Activated T-helper 1 cell treated with Interleukin-2 at 50 U/mL for 16 hours (primary cell): Measurements from ENCODE around the gene PPP1R37.
"Not testable (repeated sequence)": the region's sequence is repeated elsewhere in the genome, so short reads cannot be mapped to it uniquely, and the experiment has no call there.

Experiments used
- DNase-seq: peaks from one replicate; pipeline ENCODE4 v3.0.0-alpha.2; 2020; ENCODE audit warnings: low read depth

The PPP1R37 gene

GRCh38 chr19:45095496-45096413, 2.8 kb downstream of the PPP1R37 start:
- DNase-seq: no peak

GRCh38 chr19:45096700-45097099, 3.7 kb downstream of the PPP1R37 start:
- no peak for DNase-seq

- DNase-seq: no peak
Measured at GRCh38 chr19:45097450-45097775, 4.4 kb downstream of the PPP1R37 start.

- DNase-seq: no peak
Measured at GRCh38 chr19:45097776-45098520, 5.0 kb downstream of the PPP1R37 start.

- DNase-seq: no peak
Measured at GRCh38 chr19:45098521-45099466, 5.8 kb downstream of the PPP1R37 start.

- DNase-seq: no peak
Measured at GRCh38 chr19:45099467-45100191, 6.7 kb downstream of the PPP1R37 start.

GRCh38 chr19:45100201-45100600, 7.2 kb downstream of the PPP1R37 start:
- no peak for DNase-seq

- DNase-seq: no peak
Measured at GRCh38 chr19:45100846-45101252, 7.9 kb downstream of the PPP1R37 start.

GRCh38 chr19:45101806-45102205, 8.8 kb downstream of the PPP1R37 start:
- no peak for DNase-seq

- no peak for DNase-seq
Measured at GRCh38 chr19:45102481-45102880, 9.5 kb downstream of the PPP1R37 start.

GRCh38 chr19:45103156-45103507, 10.2 kb downstream of the PPP1R37 start:
- DNase-seq: peak; percentile 17

GRCh38 chr19:45103508-45104319, 10.7 kb downstream of the PPP1R37 start:
- DNase-seq: no peak

GRCh38 chr19:45104658-45105349, 11.8 kb downstream of the PPP1R37 start:
- no peak for DNase-seq

- DNase-seq: not testable (repeated sequence)
Measured at GRCh38 chr19:45106363-45106762, 13.4 kb downstream of the PPP1R37 start.

GRCh38 chr19:45107621-45108150, 14.7 kb downstream of the PPP1R37 start:
- DNase-seq: no peak

GRCh38 chr19:45110851-45111266, 17.9 kb downstream of the PPP1R37 start:
- no peak for DNase-seq

GRCh38 chr19:45112111-45112827, 19.3 kb downstream of the PPP1R37 start:
- no peak for DNase-seq

- DNase-seq: no peak
Measured at GRCh38 chr19:45113628-45114027, 20.6 kb downstream of the PPP1R37 start.

GRCh38 chr19:45114116-45114515, 21.1 kb downstream of the PPP1R37 start:
- DNase-seq: no peak
